H9 (cell line): ENCODE data around the gene TMEM109. TPM values are rescaled to one million over a fixed set of nuclear protein-coding genes. Genes with fewer than 3 reads are reported as not detected.

ENCODE experiments used
- DNase-seq: peaks from one replicate; pipeline ENCODE4 v3.0.0-alpha.2; 2017
- H2AFZ ChIP-seq: one replicate; pipeline ENCODE4 v1.6.1; 2013; ENCODE audit warnings: mild to moderate bottlenecking, low read length, control low read depth, moderate library complexity
- H2AK5ac ChIP-seq: 2 replicates; pipeline ENCODE4 v1.6.1; 2013; ENCODE audit warnings: low read length, control low read depth, mixed read lengths; ENCODE audit not compliant: insufficient read length
- H2BK120ac ChIP-seq: one replicate; pipeline ENCODE4 v1.6.1; 2013; ENCODE audit warnings: low read depth, mild to moderate bottlenecking, low read length, control low read depth, inconsistent platforms; ENCODE audit not compliant: poor library complexity, severe bottlenecking
- H2BK12ac ChIP-seq: 2 replicates; pipeline ENCODE4 v1.6.1; 2013; ENCODE audit warnings: low read length, control low read depth, mixed read lengths, low read depth; ENCODE audit not compliant: insufficient read length
- H2BK15ac ChIP-seq: 2 replicates; pipeline ENCODE4 v1.6.1; 2013; ENCODE audit warnings: low read depth, low read length, control low read depth
- H2BK20ac ChIP-seq: one replicate; pipeline ENCODE4 v1.6.1; 2013; ENCODE audit warnings: low read depth, mild to moderate bottlenecking, low read length, control low read depth, inconsistent platforms; ENCODE audit not compliant: poor library complexity, severe bottlenecking
- H2BK5ac ChIP-seq: 2 replicates; pipeline ENCODE4 v1.6.1; 2013; ENCODE audit warnings: low read length, control low read depth, mixed read lengths; ENCODE audit not compliant: insufficient read length
- H3K14ac ChIP-seq: 2 replicates; pipeline ENCODE4 v1.6.1; 2013; ENCODE audit warnings: low read length, control low read depth; ENCODE audit not compliant: insufficient read depth
- H3K18ac ChIP-seq: 2 replicates; pipeline ENCODE4 v1.6.1; 2013; ENCODE audit warnings: low read depth, mild to moderate bottlenecking, mixed read lengths, low read length, control low read depth; ENCODE audit not compliant: insufficient read length
- H3K23ac ChIP-seq: 2 replicates; pipeline ENCODE4 v1.6.1; 2013; ENCODE audit warnings: low read length, control low read depth, mixed read lengths, low read depth; ENCODE audit not compliant: insufficient read length
- H3K23me2 ChIP-seq: 2 replicates; pipeline ENCODE4 v1.6.1; 2013; ENCODE audit warnings: low read depth, mild to moderate bottlenecking, mixed read lengths, low read length, control low read depth; ENCODE audit not compliant: insufficient read length, poor library complexity, severe bottlenecking
- H3K27ac ChIP-seq: 2 replicates; pipeline ENCODE4 v1.5.1; 2013; ENCODE audit warnings: low read length, control low read depth, mixed read lengths, low read depth; ENCODE audit not compliant: insufficient read length
- H3K27me3 ChIP-seq: 2 replicates; pipeline ENCODE4 v1.6.1; 2013; ENCODE audit warnings: low read length, control low read depth, inconsistent platforms; ENCODE audit not compliant: insufficient read depth
- H3K4ac ChIP-seq: 2 replicates; pipeline ENCODE4 v1.6.1; 2013; ENCODE audit warnings: low read depth, mild to moderate bottlenecking, control low read depth, inconsistent platforms, low read length, moderate library complexity
- H3K4me1 ChIP-seq: 2 replicates; pipeline ENCODE4 v1.6.1; 2013; ENCODE audit warnings: low read length, control low read depth, inconsistent platforms; ENCODE audit not compliant: insufficient read depth
- H3K4me2 ChIP-seq: 2 replicates; pipeline ENCODE4 v1.6.1; 2013; ENCODE audit warnings: low read length, control low read depth, mixed read lengths; ENCODE audit not compliant: insufficient read length, insufficient read depth
- H3K56ac ChIP-seq: 2 replicates; pipeline ENCODE4 v1.6.1; 2013; ENCODE audit warnings: low read depth, mild to moderate bottlenecking, mixed read lengths, low read length, control low read depth; ENCODE audit not compliant: insufficient read length
- H3K79me1 ChIP-seq: 2 replicates; pipeline ENCODE4 v1.6.1; 2013; ENCODE audit warnings: low read depth, mild to moderate bottlenecking, moderate library complexity, low read length, control low read depth, inconsistent platforms; ENCODE audit not compliant: insufficient read depth, poor library complexity, severe bottlenecking
- H3K79me2 ChIP-seq: 2 replicates; pipeline ENCODE4 v1.6.1; 2013; ENCODE audit warnings: low read length, control low read depth, inconsistent platforms; ENCODE audit not compliant: insufficient read depth
- H3K9ac ChIP-seq: 2 replicates; pipeline ENCODE4 v1.6.1; 2013; ENCODE audit warnings: low read length, control low read depth, mixed read lengths; ENCODE audit not compliant: insufficient read length; ENCODE audit errors: extremely low read depth
- H3K9me3 ChIP-seq: one replicate; pipeline ENCODE4 v1.6.1; 2013; ENCODE audit warnings: low read depth, low read length, inconsistent platforms; ENCODE audit not compliant: control insufficient read depth
- H3T11ph ChIP-seq: one replicate; pipeline ENCODE4 v1.6.1; 2013; ENCODE audit warnings: mild to moderate bottlenecking, low read length, control low read depth, inconsistent platforms
- H4K20me1 ChIP-seq: one replicate; pipeline ENCODE4 v1.6.1; 2013; ENCODE audit not compliant: control insufficient read depth, insufficient read length, insufficient read depth
- H4K5ac ChIP-seq: 2 replicates; pipeline ENCODE4 v1.6.1; 2013; ENCODE audit warnings: low read depth, mild to moderate bottlenecking, mixed read lengths, low read length, control low read depth; ENCODE audit not compliant: insufficient read length
- H4K8ac ChIP-seq: replicated peaks from 2 replicates; pipeline ENCODE4 v1.6.1; 2013; ENCODE audit warnings: low read length, control low read depth, mixed read lengths, low read depth; ENCODE audit not compliant: insufficient read length
- H4K91ac ChIP-seq: 2 replicates; pipeline ENCODE4 v1.6.1; 2013; ENCODE audit warnings: low read depth, mild to moderate bottlenecking, moderate library complexity, mixed read lengths, low read length, control low read depth; ENCODE audit not compliant: insufficient read length
- H3K27ac Mint-ChIP-seq, 3 experiments: 2 replicates in 2 of 3; 3 replicates in 1 of 3; pipeline ENCODE4 v1.8.0; 2020 to 2021; ENCODE audit warnings: mixed read lengths in 3 of 3, mild to moderate bottlenecking in 1 of 3, moderate library complexity in 1 of 3
- H3K27me3 Mint-ChIP-seq: 2 replicates; pipeline ENCODE4 v1.8.0; 2021; ENCODE audit warnings: low read depth, mild to moderate bottlenecking, moderate library complexity, mixed read lengths
- H3K36me3 Mint-ChIP-seq, 3 experiments: 2 replicates in 2 of 3; 3 replicates in 1 of 3; pipeline ENCODE4 v1.8.0; 2020 to 2021; ENCODE audit warnings: low read depth in 3 of 3, mixed read lengths in 3 of 3; ENCODE audit not compliant: insufficient read depth in 1 of 3
- H3K4me1 Mint-ChIP-seq, 2 experiments: 2 replicates each; pipeline ENCODE4 v1.8.0; 2020; ENCODE audit warnings: mixed read lengths in 2 of 2
- H3K4me3 Mint-ChIP-seq, 2 experiments: 2 replicates in 1 of 2; 3 replicates in 1 of 2; pipeline ENCODE4 v1.8.0; 2020 to 2021; ENCODE audit warnings: mild to moderate bottlenecking in 2 of 2, mixed read lengths in 2 of 2, moderate library complexity in 1 of 2
- H3K9me3 Mint-ChIP-seq, 2 experiments: 2 replicates in 1 of 2; 3 replicates in 1 of 2; pipeline ENCODE4 v1.8.0; 2020; ENCODE audit warnings: mild to moderate bottlenecking in 2 of 2, mixed read lengths in 2 of 2, moderate library complexity in 1 of 2
- CTCF ChIP-seq: fragments of 200-600 bp; sonication (generic); conservative IDR thresholded peaks from 3 replicates; pipeline ENCODE4 v1.8.0; 2021; ENCODE audit warnings: antibody characterized with exemption, mild to moderate bottlenecking
- WGBS: extraction: QIAGEN DNeasy Blood & Tissue Kit; methylation state at CpG from one replicate; pipeline ENCODE4 v1.1.7; 2013; ENCODE audit warnings: missing lambda C conversion rate, low lambda C conversion rate, mixed read lengths; ENCODE audit not compliant: insufficient read length; ENCODE audit errors: extremely low coverage; 5-methylcytosine and 5-hydroxymethylcytosine counted together
- total RNA-seq: library from RNA; stranded (reverse); gene quantifications from 2 replicates; pipeline ENCODE4 v1.2.1, GENCODE V29; 2021

The TMEM109 gene
- total RNA-seq, 1 experiment from 2014 or later: 38.0 TPM

- no peak for TF ChIP-seq CTCF
- Mint-ChIP-seq H3K36me3 (peaks cover 0 to 16% (median 2%) of the 10 kb centered on the region in 3 experiments; a peak in 3 of 7 replicates), H3K27ac (no peak overlapping the region), H3K4me1 (peaks cover 8 to 9% of the 10 kb centered on the region in 2 experiments), H3K4me3 (no peak overlapping the region), H3K27me3 (no peaks in the 10 kb centered on the region; the same call in 1 of the 2 replicates), H3K9me3 (no peaks in the 10 kb centered on the region)
- Histone ChIP-seq H4K8ac (no peak overlapping the region), H2AFZ (no peak overlapping the region), H4K20me1 (peaks cover 2% of the 10 kb centered on the region), H3K56ac (no peak overlapping the region), H3K9me3 (no peaks in the 10 kb centered on the region), H2BK20ac (no peak overlapping the region), H3K9ac (no peak overlapping the region), H3K27ac (no peak overlapping the region), H3K79me2 (no peaks in the 10 kb centered on the region), H3K4me2 (no peak overlapping the region), H3T11ph (no peak overlapping the region), H2BK5ac (no peak overlapping the region), H2BK15ac (no peak overlapping the region), H4K5ac (no peak overlapping the region), H2BK12ac (no peak overlapping the region), H3K4me1 (peaks cover 2% of the 10 kb centered on the region; the same call in 1 of the 2 replicates), H3K27me3 (no peaks in the 10 kb centered on the region), H3K14ac (no peak overlapping the region), H3K79me1 (no peaks in the 10 kb centered on the region), H3K23ac (no peak overlapping the region), H3K18ac (no peak overlapping the region), H3K23me2 (no peaks in the 10 kb centered on the region), H2BK120ac (no peak overlapping the region), H2AK5ac (no peak overlapping the region), H4K91ac (no peak overlapping the region), H3K4ac (no peak overlapping the region)
- no CpG with 5 or more reads among the region's 2 CpGs for WGBS
- no peak for DNase-seq
Observed at GRCh38 chr11:60876168-60876485, 37.8 kb upstream of the TMEM109 start.
